Liver (tissue), 9 donors: ENCODE data around the gene IPO5. TPM values are rescaled to one million over a fixed set of nuclear protein-coding genes. Genes with fewer than 3 reads are reported as not detected.
A peak's percentile ranks its signal among the peaks of the same experiment; 100 is the strongest.

Experiments used
- DNase-seq: peaks from one replicate; pipeline ENCODE4 v3.0.0-alpha.2; 2017; ENCODE audit warnings: low spot score
- H3K27ac ChIP-seq, 2 donors: one replicate each; pipeline ENCODE4 v1.7.0; 2013; ENCODE audit warnings: inconsistent platforms in 2 of 2, low read length in 2 of 2, control low read depth in 1 of 2, low read depth in 1 of 2, mild to moderate bottlenecking in 1 of 2
- H3K27me3 ChIP-seq, 4 donors: one replicate each; pipeline versions ENCODE4 v1.6.1 to v1.7.0; 2013; ENCODE audit warnings: low read length in 3 of 4, inconsistent platforms in 1 of 4, mild to moderate bottlenecking in 1 of 4, moderate library complexity in 1 of 4; ENCODE audit not compliant: control insufficient read depth in 4 of 4, insufficient read depth in 4 of 4
- H3K36me3 ChIP-seq, 4 donors: one replicate each; pipeline versions ENCODE4 v1.6.1 to v1.7.0; 2013; ENCODE audit warnings: low read length in 3 of 4, mild to moderate bottlenecking in 3 of 4, low read depth in 1 of 4, moderate library complexity in 1 of 4; ENCODE audit not compliant: control insufficient read depth in 4 of 4, insufficient read depth in 3 of 4
- H3K4me1 ChIP-seq, 4 donors: one replicate each; pipeline versions ENCODE4 v1.6.1 to v1.7.0; 2013; ENCODE audit warnings: low read length in 3 of 4, mild to moderate bottlenecking in 3 of 4, moderate library complexity in 1 of 4; ENCODE audit not compliant: control insufficient read depth in 4 of 4, insufficient read depth in 4 of 4
- H3K4me3 ChIP-seq, 3 donors: one replicate each; pipeline versions ENCODE4 v1.6.1 to v1.7.0; 2013; ENCODE audit warnings: low read length in 3 of 3, control low read depth in 1 of 3, low read depth in 1 of 3, mild to moderate bottlenecking in 1 of 3
- H3K9ac ChIP-seq, 2 donors: one replicate each; pipeline ENCODE4 v1.7.0; 2013; ENCODE audit warnings: low read length in 2 of 2, mild to moderate bottlenecking in 2 of 2, moderate library complexity in 2 of 2, control low read depth in 1 of 2, low read depth in 1 of 2
- H3K9me3 ChIP-seq, 4 donors: one replicate each; pipeline versions ENCODE4 v1.6.1 to v1.7.0; 2013; ENCODE audit warnings: low read length in 3 of 4; ENCODE audit not compliant: control insufficient read depth in 4 of 4
- FOXA2 ChIP-seq: IDR thresholded peaks from 2 replicates; pipeline ENCODE4 v1.6.1; 2016; ENCODE audit warnings: antibody characterized with exemption
- HNF4A ChIP-seq, 2 donors: conservative IDR thresholded peaks; 2 replicates each; pipeline ENCODE4 v1.6.1; 2016; ENCODE audit warnings: antibody characterized with exemption in 2 of 2, mild to moderate bottlenecking in 2 of 2
- HNF4G ChIP-seq: IDR thresholded peaks from 2 replicates; pipeline ENCODE4 v1.6.1; 2016; ENCODE audit warnings: antibody characterized with exemption
- RAD21 ChIP-seq, 2 donors: IDR thresholded peaks; 2 replicates each; pipeline ENCODE4 v1.6.1; 2016; ENCODE audit warnings: antibody characterized with exemption in 2 of 2, mild to moderate bottlenecking in 2 of 2
- RXRA ChIP-seq, 2 donors: IDR thresholded peaks; 2 replicates each; pipeline ENCODE4 v1.6.1; 2017 to 2018; ENCODE audit warnings: antibody characterized with exemption in 2 of 2, mild to moderate bottlenecking in 1 of 2
- SP1 ChIP-seq: IDR thresholded peaks from 2 replicates; pipeline ENCODE4 v1.6.1; 2018; ENCODE audit warnings: antibody characterized with exemption, mild to moderate bottlenecking
- YY1 ChIP-seq: IDR thresholded peaks from 2 replicates; pipeline ENCODE4 v1.6.1; 2016; ENCODE audit warnings: antibody characterized with exemption, mild to moderate bottlenecking
- WGBS: extraction: QIAGEN DNeasy Blood & Tissue Kit; methylation state at CpG from one replicate; pipeline ENCODE4 v1.1.7; 2013; 5-methylcytosine and 5-hydroxymethylcytosine counted together
- polyA plus RNA-seq, 2 donors: library from polyadenylated mRNA; stranded (reverse) in 1 of 2; unstranded in 1 of 2; fragments of 200-250 nt in 1 of 2; fragments of >200 nt in 1 of 2; fragmentation: Nextera tagmentation in 1 of 2; extraction: Ambion mirVana in 1 of 2; gene quantifications; one replicate each; pipeline versions ENCODE4 v1.2.1 to v1.2.3, GENCODE V29; 2013 to 2015
- total RNA-seq, 2 donors: library from RNA; depleted of rRNA; stranded (reverse); fragments of >200 nt; gene quantifications; one replicate each; pipeline ENCODE4 v1.2.3, GENCODE V29; 2014
- TF ChIP-seq, protein P1 (sequence below): IDR thresholded peaks from 2 replicates; pipeline ENCODE4 v1.6.1; 2016; ENCODE audit warnings: antibody characterized with exemption
- TF ChIP-seq, protein P2 (sequence below): IDR thresholded peaks from 2 replicates; pipeline ENCODE4 v1.6.1; 2016; ENCODE audit warnings: antibody characterized with exemption
- TF ChIP-seq, protein P3 (sequence below): IDR thresholded peaks from 2 replicates; pipeline ENCODE4 v1.6.1; 2016; ENCODE audit warnings: antibody characterized with exemption
- TF ChIP-seq, protein P4 (sequence below): IDR thresholded peaks from 2 replicates; pipeline ENCODE4 v1.6.1; 2016; ENCODE audit warnings: antibody characterized with exemption, mild to moderate bottlenecking
- donor health status: healthy.
- donor health status: healthy.
- donor health status: healthy.
- donor health status: healthy.
- donor health status: healthy.

Gene IPO5
- total and polyA plus RNA-seq, 4 donors = 19.2 to 92.8 (median 46.6) TPM

DNA sequence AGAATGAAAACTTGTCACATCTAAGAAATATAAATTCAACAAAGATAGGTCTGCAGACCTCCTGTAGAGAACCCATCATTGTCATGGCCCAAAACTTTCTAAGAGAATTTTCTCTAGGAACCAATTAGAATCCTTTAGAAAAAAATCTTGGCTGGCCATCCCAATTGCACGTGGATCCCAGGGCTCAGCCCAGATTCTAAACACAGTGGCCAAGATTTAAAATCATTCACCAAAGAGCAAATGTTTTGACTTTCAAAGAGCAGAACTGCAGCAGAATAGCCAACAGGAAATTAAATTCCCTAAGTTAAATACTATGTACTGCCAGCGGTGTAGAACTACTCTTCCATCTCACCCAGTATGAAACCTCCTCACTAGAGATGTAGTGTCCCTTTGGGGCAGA is 21.3 kb downstream of the IPO5 start:
- no peaks in the 10 kb centered on the region for H3K9me3 ChIP-seq
- TF ChIP-seq RXRA (IDR thresholded peaks at IDR 0.05) = peak in 1 of 2 donors; percentile 44
- TF ChIP-seq, protein P1, sequence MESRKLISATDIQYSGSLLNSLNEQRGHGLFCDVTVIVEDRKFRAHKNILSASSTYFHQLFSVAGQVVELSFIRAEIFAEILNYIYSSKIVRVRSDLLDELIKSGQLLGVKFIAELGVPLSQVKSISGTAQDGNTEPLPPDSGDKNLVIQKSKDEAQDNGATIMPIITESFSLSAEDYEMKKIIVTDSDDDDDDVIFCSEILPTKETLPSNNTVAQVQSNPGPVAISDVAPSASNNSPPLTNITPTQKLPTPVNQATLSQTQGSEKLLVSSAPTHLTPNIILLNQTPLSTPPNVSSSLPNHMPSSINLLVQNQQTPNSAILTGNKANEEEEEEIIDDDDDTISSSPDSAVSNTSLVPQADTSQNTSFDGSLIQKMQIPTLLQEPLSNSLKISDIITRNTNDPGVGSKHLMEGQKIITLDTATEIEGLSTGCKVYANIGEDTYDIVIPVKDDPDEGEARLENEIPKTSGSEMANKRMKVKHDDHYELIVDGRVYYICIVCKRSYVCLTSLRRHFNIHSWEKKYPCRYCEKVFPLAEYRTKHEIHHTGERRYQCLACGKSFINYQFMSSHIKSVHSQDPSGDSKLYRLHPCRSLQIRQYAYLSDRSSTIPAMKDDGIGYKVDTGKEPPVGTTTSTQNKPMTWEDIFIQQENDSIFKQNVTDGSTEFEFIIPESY = no peak
- peak; percentile 22 for TF ChIP-seq SP1
- TF ChIP-seq YY1 = no peak
- TF ChIP-seq, protein P2, sequence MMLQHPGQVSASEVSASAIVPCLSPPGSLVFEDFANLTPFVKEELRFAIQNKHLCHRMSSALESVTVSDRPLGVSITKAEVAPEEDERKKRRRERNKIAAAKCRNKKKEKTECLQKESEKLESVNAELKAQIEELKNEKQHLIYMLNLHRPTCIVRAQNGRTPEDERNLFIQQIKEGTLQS = no peak
- TF ChIP-seq HNF4A (conservative IDR thresholded peaks at IDR 0.05) = peak in 1 of 2 donors; percentile 25
- TF ChIP-seq, protein P3, sequence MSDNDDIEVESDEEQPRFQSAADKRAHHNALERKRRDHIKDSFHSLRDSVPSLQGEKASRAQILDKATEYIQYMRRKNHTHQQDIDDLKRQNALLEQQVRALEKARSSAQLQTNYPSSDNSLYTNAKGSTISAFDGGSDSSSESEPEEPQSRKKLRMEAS = peak; percentile 50
- TF ChIP-seq HNF4G = no peak
- no peak for TF ChIP-seq RAD21 (IDR thresholded peaks at IDR 0.05)
- H3K4me3 ChIP-seq = no peak overlapping the region
- peaks cover 7 to 43% (median 23%) of the 10 kb centered on the region in 4 donors for H3K4me1 ChIP-seq
- 35% methylated on average over 2 of the region's 2 CpGs for WGBS
- no peak for DNase-seq
- H3K36me3 ChIP-seq = no peaks in the 10 kb centered on the region
- H3K27ac ChIP-seq = peak overlapping the region; percentile 97 to 98
- no peaks in the 10 kb centered on the region for H3K27me3 ChIP-seq
- H3K9ac ChIP-seq = no peak overlapping the region

DNA sequence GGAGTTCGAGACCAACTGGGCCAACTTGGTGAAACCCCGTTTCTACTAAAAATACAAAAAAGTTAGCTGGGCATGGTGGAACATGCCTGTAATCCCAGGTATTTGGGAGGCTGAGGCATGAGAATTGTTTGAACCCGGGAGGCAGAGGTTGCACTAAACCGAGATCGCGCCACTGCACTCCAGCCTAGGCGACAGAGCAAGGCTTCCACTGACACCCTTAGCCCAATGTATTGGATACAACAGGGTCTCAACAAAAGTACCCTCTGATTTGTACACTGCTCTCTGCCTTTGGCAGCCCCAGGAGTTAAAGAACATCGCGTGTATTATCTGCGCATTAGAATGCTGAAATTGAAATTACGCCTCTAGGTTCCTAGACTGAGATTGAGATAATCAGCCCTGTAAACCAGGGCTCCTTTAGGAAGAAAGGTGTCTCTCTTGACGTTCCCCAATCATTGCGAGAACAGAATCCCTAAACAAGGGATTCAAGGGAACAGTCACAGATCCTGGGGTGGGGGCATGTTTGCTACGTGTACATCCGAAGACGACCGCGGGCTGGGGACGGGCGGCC is 21.9 kb downstream of the IPO5 start:
- Histone ChIP-seq H3K4me3 (peak overlapping the region; percentile 44 to 100 (median 64)), H3K27ac (peak overlapping the region; percentile 97 to 98), H3K9me3 (no peaks in the 10 kb centered on the region), H3K4me1 (peaks cover 7 to 43% (median 23%) of the 10 kb centered on the region in 4 donors), H3K36me3 (no peaks in the 10 kb centered on the region), H3K9ac (peak overlapping the region; percentile 92 to 95), H3K27me3 (no peaks in the 10 kb centered on the region)
- TF ChIP-seq YY1 (no peak), FOXA2 (no peak)
- TF ChIP-seq, protein P4, sequence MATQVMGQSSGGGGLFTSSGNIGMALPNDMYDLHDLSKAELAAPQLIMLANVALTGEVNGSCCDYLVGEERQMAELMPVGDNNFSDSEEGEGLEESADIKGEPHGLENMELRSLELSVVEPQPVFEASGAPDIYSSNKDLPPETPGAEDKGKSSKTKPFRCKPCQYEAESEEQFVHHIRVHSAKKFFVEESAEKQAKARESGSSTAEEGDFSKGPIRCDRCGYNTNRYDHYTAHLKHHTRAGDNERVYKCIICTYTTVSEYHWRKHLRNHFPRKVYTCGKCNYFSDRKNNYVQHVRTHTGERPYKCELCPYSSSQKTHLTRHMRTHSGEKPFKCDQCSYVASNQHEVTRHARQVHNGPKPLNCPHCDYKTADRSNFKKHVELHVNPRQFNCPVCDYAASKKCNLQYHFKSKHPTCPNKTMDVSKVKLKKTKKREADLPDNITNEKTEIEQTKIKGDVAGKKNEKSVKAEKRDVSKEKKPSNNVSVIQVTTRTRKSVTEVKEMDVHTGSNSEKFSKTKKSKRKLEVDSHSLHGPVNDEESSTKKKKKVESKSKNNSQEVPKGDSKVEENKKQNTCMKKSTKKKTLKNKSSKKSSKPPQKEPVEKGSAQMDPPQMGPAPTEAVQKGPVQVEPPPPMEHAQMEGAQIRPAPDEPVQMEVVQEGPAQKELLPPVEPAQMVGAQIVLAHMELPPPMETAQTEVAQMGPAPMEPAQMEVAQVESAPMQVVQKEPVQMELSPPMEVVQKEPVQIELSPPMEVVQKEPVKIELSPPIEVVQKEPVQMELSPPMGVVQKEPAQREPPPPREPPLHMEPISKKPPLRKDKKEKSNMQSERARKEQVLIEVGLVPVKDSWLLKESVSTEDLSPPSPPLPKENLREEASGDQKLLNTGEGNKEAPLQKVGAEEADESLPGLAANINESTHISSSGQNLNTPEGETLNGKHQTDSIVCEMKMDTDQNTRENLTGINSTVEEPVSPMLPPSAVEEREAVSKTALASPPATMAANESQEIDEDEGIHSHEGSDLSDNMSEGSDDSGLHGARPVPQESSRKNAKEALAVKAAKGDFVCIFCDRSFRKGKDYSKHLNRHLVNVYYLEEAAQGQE = no peak
- no peak for DNase-seq
- 19% methylated on average over 20 of the region's 20 CpGs for whole genome bisulfite sequencing
